ENCODE measurements around the gene PCDHGA11.

PCDHGA11 gene

DNA sequence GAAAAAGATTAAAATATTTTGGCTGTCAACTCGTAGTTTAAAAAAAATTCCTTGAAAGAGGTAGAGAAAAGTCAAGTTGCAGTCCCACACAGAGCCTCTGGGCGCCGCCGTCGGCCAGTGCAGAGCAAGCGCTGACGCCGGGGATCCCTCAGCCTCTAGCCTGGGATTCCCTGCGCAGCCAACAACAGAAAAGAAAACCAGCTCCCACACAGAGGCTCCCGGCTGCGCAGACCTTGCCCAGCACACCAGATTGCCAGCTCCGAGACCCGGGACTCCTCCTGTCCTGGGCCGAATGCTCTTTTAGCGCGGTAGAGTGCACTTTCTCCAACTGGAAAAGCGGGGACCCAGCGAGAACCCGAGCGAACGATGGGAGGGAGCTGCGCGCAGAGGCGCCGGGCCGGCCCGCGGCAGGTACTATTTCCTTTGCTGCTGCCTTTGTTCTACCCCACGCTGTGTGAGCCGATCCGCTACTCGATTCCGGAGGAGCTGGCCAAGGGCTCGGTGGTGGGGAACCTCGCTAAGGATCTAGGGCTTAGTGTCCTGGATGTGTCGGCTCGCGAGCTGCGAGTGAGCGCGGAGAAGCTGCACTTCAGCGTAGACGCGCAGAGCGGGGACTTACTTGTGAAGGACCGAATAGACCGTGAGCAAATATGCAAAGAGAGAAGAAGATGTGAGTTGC lies 3.2 kb upstream of the PCDHGA11 start, which contains the start of gene PCDHGB7:
PCDHGB7 (plus strand) TSS at position 184 of the 679 bp plus-strand sequence; CDS start at position 367, 183 bp downstream.
- H3K4me3 ChIP-seq (ENCODE audit: low read depth, low read length), result peak within 1 kb of the TSS; percentile 58
- peak; percentile 87 for DNase-seq (ENCODE audit: low read depth)
- TF ChIP-seq, protein P1, sequence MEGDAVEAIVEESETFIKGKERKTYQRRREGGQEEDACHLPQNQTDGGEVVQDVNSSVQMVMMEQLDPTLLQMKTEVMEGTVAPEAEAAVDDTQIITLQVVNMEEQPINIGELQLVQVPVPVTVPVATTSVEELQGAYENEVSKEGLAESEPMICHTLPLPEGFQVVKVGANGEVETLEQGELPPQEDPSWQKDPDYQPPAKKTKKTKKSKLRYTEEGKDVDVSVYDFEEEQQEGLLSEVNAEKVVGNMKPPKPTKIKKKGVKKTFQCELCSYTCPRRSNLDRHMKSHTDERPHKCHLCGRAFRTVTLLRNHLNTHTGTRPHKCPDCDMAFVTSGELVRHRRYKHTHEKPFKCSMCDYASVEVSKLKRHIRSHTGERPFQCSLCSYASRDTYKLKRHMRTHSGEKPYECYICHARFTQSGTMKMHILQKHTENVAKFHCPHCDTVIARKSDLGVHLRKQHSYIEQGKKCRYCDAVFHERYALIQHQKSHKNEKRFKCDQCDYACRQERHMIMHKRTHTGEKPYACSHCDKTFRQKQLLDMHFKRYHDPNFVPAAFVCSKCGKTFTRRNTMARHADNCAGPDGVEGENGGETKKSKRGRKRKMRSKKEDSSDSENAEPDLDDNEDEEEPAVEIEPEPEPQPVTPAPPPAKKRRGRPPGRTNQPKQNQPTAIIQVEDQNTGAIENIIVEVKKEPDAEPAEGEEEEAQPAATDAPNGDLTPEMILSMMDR (conservative IDR thresholded peaks at IDR 0.05; ENCODE audit: low read depth, low read length), result peak; percentile 86

DNA sequence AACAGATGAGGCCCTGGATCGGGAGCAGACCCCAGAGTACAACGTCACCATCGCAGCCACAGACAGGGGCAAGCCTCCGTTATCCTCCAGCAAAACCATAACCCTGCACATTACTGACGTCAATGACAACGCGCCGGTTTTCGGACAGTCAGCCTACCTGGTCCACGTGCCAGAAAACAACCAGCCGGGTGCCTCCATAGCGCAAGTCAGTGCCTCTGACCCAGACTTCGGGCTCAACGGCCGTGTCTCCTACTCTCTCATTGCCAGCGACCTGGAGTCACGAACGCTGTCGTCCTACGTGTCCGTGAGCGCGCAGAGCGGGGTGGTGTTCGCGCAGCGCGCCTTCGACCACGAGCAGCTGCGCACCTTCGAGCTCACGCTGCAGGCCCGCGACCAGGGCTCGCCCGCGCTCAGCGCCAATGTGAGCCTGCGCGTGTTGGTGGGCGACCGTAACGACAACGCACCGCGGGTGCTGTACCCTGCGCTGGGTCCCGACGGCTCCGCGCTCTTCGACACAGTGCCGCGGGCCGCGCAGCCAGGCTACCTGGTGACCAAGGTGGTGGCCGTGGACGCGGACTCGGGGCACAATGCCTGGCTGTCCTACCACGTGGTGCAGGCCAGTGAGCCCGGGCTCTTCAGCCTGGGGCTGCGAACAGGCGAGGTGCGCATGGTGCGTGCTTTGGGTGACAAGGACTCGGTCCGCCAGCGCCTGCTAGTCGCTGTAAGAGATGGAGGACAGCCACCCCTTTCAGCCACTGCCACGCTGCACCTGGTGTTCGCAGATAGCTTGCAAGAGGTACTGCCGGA lies 1.6 kb upstream of the PCDHGA11 start:
- TF ChIP-seq, protein P1 (conservative IDR thresholded peaks at IDR 0.05; ENCODE audit: low read depth, low read length), result no peak
- no peak overlapping the region for H3K4me3 ChIP-seq (ENCODE audit: low read depth, low read length)
- DNase-seq (ENCODE audit: low read depth), result no peak

DNA sequence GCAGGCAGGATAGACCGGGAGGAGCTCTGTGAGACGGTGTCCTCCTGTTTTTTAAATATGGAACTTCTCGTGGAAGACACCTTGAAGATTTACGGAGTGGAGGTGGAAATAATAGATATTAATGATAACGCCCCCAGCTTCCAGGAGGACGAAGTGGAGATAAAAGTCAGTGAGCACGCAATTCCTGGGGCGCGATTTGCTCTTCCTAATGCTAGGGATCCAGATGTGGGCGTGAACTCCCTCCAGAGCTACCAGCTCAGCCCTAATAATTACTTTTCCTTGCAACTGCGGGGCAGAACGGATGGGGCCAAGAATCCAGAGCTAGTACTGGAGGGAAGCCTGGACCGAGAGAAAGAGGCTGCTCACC lies 621 bp downstream of the PCDHGA11 start:
- no peak for DNase-seq (ENCODE audit: low read depth)
- H3K4me3 ChIP-seq (ENCODE audit: low read depth, low read length), result peak overlapping the region; percentile 55
- TF ChIP-seq, protein P1 (conservative IDR thresholded peaks at IDR 0.05; ENCODE audit: low read depth, low read length), result no peak

DNA sequence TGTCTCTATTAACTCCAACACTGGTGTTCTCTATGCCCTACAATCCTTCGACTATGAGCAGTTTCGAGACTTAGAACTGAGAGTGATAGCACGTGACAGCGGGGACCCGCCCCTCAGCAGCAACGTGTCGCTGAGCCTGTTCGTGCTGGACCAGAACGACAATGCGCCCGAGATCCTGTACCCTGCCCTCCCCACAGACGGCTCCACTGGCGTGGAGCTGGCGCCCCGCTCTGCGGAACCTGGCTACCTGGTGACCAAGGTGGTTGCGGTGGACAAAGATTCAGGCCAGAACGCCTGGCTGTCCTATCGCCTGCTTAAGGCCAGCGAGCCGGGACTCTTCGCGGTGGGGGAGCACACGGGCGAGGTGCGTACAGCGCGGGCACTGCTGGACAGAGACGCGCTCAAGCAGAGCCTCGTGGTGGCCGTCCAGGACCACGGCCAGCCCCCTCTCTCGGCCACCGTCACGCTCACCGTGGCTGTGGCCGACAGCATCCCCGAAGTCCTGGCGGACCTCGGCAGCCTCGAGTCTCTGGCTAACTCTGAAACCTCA lies 2.0 kb downstream of the PCDHGA11 start:
- no peak overlapping the region for H3K4me3 ChIP-seq (ENCODE audit: low read depth, low read length)
- TF ChIP-seq, protein P1 (conservative IDR thresholded peaks at IDR 0.05; ENCODE audit: low read depth, low read length), result no peak
- no peak for DNase-seq (ENCODE audit: low read depth)

DNA sequence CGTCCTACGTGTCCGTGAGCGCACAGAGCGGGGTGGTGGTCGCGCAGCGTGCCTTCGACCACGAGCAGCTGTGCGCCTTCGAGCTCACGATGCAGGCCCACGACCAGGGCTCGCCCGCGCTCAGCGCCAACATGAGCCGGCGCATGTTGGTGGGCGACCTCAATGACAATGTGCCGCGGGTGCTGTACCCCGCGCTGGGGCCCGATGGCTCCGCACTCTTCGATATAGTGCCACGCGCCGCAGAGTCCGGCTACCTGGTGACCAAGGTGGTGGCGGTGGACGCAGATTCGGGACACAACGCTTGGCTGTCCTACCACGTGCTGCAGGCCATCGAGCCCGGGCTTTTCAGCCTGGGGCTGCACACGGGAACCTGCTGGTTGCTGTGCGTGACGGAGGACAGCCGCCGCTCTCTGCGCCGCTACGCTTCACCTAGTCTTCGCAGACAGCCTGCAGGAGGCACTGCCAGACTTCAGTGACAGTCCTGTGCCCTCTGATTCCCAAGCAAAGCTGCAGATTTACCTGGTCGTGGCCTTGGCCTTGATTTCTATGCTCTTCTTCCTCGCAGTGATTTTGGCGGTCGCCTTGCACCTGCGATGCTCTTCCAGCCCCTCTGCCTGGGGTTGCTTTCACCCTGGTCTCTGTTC lies 7.1 kb downstream of the PCDHGA11 start:
- no peak for DNase-seq (ENCODE audit: low read depth)
- H3K4me3 ChIP-seq (ENCODE audit: low read depth, low read length), result no peak overlapping the region
- TF ChIP-seq, protein P1 (conservative IDR thresholded peaks at IDR 0.05; ENCODE audit: low read depth, low read length), result no peak

DNA sequence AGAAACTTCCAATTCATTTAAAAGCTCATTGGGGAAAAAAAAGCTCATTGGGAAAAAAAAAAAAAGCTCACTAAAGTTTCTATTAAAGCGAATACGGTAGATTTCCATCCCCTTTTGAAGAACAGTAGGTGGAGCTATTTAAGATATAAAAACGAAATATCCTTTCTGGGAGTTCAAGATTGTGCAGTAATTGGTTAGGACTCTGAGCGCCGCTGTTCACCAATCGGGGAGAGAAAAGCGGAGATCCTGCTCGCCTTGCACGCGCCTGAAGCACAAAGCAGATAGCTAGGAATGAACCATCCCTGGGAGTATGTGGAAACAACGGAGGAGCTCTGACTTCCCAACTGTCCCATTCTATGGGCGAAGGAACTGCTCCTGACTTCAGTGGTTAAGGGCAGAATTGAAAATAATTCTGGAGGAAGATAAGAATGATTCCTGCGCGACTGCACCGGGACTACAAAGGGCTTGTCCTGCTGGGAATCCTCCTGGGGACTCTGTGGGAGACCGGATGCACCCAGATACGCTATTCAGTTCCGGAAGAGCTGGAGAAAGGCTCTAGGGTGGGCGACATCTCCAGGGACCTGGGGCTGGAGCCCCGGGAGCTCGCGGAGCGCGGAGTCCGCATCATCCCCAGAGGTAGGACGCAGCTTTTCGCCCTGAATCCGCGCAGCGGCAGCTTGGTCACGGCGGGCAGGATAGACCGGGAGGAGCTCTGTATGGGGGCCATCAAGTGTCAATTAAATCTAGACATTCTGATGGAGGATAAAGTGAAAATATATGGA lies 9.7 kb downstream of the PCDHGA11 start, which contains the start of gene PCDHGA12:
PCDHGA12 (plus strand) TSS at position 176 of the 782 bp plus-strand sequence; CDS start at position 429, 253 bp downstream.
- DNase-seq (ENCODE audit: low read depth), result peak; percentile 85

More for the DNA sequence above, 9.7 kb downstream of the PCDHGA11 start, which contains the start of gene PCDHGA12:
- TF ChIP-seq, protein P1 (conservative IDR thresholded peaks at IDR 0.05; ENCODE audit: low read depth, low read length), result peak; percentile 66
- peak within 1 kb of the TSS; percentile 43 for H3K4me3 ChIP-seq (ENCODE audit: low read depth, low read length)

All from choroid plexus epithelial cell (primary cell).